GM21825 (cell line): ENCODE data around the gene ORAI2.
"Not testable (repeated sequence)": the region's sequence is repeated elsewhere in the genome, so short reads cannot be mapped to it uniquely, and the experiment has no call there.

Experiments
- ATAC-seq: cut with Tn5 transposase; IDR thresholded peaks from one replicate; pipeline ENCODE4 v1.9.1; 2021; ENCODE audit warnings: mild to moderate bottlenecking, moderate library complexity; ENCODE audit not compliant: unreplicated experiment

The ORAI2 gene

GRCh38 chr7:102445674-102446071 lies 12.3 kb downstream of the ORAI2 start:
- ATAC-seq: no peak

GRCh38 chr7:102446387-102447156 lies 13.2 kb downstream of the ORAI2 start:
- ATAC-seq: no peak

GRCh38 chr7:102447311-102447710 lies 13.9 kb downstream of the ORAI2 start:
- no peak for ATAC-seq

GRCh38 chr7:102449136-102449535 lies 15.8 kb downstream of the ORAI2 start:
- ATAC-seq: no peak

GRCh38 chr7:102450242-102450641 lies 16.9 kb downstream of the ORAI2 start:
- ATAC-seq: no peak

- no peak for ATAC-seq
These were observed 18.1 kb downstream of the ORAI2 start for GRCh38 chr7:102451371-102452054.

- no peak for ATAC-seq
These were observed 19.1 kb downstream of the ORAI2 start for GRCh38 chr7:102452451-102452850.

- no peak for ATAC-seq
These were observed 19.9 kb downstream of the ORAI2 start for GRCh38 chr7:102453319-102453718.

GRCh38 chr7:102454468-102454867 lies 21.1 kb downstream of the ORAI2 start:
- ATAC-seq: no peak

- not testable (repeated sequence) for ATAC-seq
These were observed 21.6 kb downstream of the ORAI2 start for GRCh38 chr7:102454932-102455331.

- no peak for ATAC-seq
These were observed 22.2 kb downstream of the ORAI2 start for GRCh38 chr7:102455596-102455995.

GRCh38 chr7:102456327-102456726 lies 23.0 kb downstream of the ORAI2 start:
- no peak for ATAC-seq

GRCh38 chr7:102457352-102457924 lies 24.1 kb downstream of the ORAI2 start:
- ATAC-seq: no peak

- ATAC-seq: no peak
These were observed 26.0 kb downstream of the ORAI2 start for GRCh38 chr7:102459221-102459844.

GRCh38 chr7:102460467-102460866 lies 27.1 kb downstream of the ORAI2 start:
- no peak for ATAC-seq

- ATAC-seq: no peak
These were observed 30.6 kb downstream of the ORAI2 start for GRCh38 chr7:102463841-102464576.

GRCh38 chr7:102464577-102465280 lies 31.4 kb downstream of the ORAI2 start, which contains the start of the genes ALKBH4 and LRWD1:
Gene ALKBH4, minus strand, starts transcription at chr7:102464863. Its CDS starts 27 bp downstream, at chr7:102464836.
Gene LRWD1, plus strand, starts transcription at chr7:102464984. Its CDS starts 97 bp downstream, at chr7:102465081.
- ATAC-seq: peak; percentile 91

GRCh38 chr7:102466097-102466496 lies 32.7 kb downstream of the ORAI2 start:
- no peak for ATAC-seq

GRCh38 chr7:102467581-102468477 lies 34.5 kb downstream of the ORAI2 start:
- no peak for ATAC-seq
